Testis (tissue), 3 donors: ENCODE results near the gene ARHGEF11. TPM values are rescaled to one million over a fixed set of nuclear protein-coding genes. Genes with fewer than 3 reads are reported as not detected.

Experiments
- DNase-seq: peaks from one replicate; pipeline ENCODE4 v3.0.0-alpha.2; 2019
- H3K27ac ChIP-seq, 2 donors: fragments of 200-600 bp; sonication (generic); one replicate each; pipeline ENCODE4 v1.5.1; 2019
- H3K27me3 ChIP-seq: fragments of 200-600 bp; sonication (generic); one replicate; pipeline ENCODE4 v1.5.1; 2019
- H3K36me3 ChIP-seq: fragments of 200-600 bp; sonication (generic); one replicate; pipeline ENCODE4 v1.5.1; 2017; ENCODE audit warnings: low read depth; ENCODE audit errors: missing control alignments
- H3K4me1 ChIP-seq: fragments of 200-600 bp; sonication (generic); one replicate; pipeline ENCODE4 v1.5.1; 2019
- H3K4me3 ChIP-seq, 2 donors: fragments of 200-600 bp; sonication (generic); one replicate each; pipeline ENCODE4 v1.5.1; 2017 to 2019
- H3K9me3 ChIP-seq: fragments of 200-600 bp; sonication (generic); one replicate; pipeline ENCODE4 v1.5.1; 2017
- POLR2A ChIP-seq: fragments of 450-650 bp; IDR thresholded peaks from one replicate; pipeline ENCODE4 v1.6.1; 2017; ENCODE audit warnings: antibody characterized with exemption, mild to moderate bottlenecking, moderate library complexity
- WGBS, 2 donors: methylation state at CpG; one replicate each; pipeline ENCODE4 v1.1.5; 2018; 5-methylcytosine and 5-hydroxymethylcytosine counted together
- intact Hi-C: fragments of 100-400 bp; cut with DNase I; formaldehyde crosslinking; loops from one replicate; pipeline ENCODE4 v1.15.1; 2023; ENCODE audit warnings: low total_unique reads
- polyA plus RNA-seq: library from polyadenylated mRNA; stranded (reverse); fragments of 350-450 nt; fragmentation: Illumina TruSeq; extraction: RNeasy Lipid Tissue Mini Kit (QIAGEN cat#74804); gene quantifications from one replicate; pipeline ENCODE4 v1.2.3, GENCODE V29; 2014; ENCODE audit warnings: low read depth, low replicate concordance; ENCODE audit not compliant: insufficient read depth
- total RNA-seq, 2 donors: library from RNA; depleted of rRNA; stranded (reverse); fragments of >200 nt; gene quantifications; one replicate each; pipeline ENCODE4 v1.2.3, GENCODE V29; 2016
- TF ChIP-seq, protein P1 (sequence below), 3 experiments: fragments of 450-650 bp in 2 of 3; fragments of 200-600 bp in 1 of 3; sonication (generic) in 1 of 3; IDR thresholded peaks; one replicate each; pipeline ENCODE4 v1.5.1; 2016 to 2019; ENCODE audit warnings: antibody characterized with exemption in 3 of 3, mild to moderate bottlenecking in 2 of 3, moderate library complexity in 1 of 3

Gene ARHGEF11
- total and polyA plus RNA-seq, 3 donors from 2014 or later: 69.2 to 120 (median 113) TPM

DNA sequence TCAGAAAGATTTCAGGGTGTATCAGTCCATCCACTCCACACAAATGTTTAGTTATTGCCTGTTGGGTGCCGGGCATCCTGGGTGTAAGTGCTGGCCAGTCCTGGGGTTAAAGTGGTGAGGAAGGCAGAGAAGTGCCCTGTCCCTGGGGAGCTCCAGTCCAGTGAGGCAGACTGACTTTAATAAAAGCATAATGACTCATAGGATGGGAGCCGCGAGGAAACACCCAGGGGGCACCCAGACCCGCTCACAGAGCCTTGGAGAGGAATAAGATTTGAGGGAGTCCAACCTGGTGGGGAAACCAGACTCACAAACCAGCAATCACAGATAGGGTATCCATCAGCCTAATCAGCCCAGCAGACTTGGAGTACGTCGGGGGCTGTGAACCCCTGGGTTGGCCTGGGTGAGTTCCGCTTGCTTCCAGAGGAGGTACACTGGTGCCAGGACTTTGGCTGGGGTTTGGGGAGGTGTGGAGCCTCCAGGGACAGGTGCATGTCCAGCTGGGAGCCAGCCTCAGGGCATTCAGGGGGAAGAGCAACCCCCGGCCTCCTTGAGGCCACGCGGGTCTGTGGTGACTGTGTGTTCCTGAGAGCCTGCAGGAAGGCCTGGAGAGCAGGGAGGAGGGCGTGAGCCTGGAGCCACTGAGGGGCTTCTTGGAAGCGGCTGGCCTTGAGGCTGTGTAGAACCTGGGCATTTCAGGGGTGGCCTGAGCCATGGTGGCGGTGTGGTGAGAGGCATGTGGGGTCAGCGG is 148.3 kb downstream of the ARHGEF11 start:
- Histone ChIP-seq H3K27me3 (no peaks in the 10 kb centered on the region), H3K4me3 (no peak overlapping the region), H3K36me3 (no peaks in the 10 kb centered on the region)

GRCh38 chr1:156896490-156897033 is 149.0 kb downstream of the ARHGEF11 start:
- no peak for DNase-seq
- peak overlapping the region in 1 of 2 donors; percentile 90 for H3K27ac ChIP-seq
- H3K36me3 ChIP-seq: no peaks in the 10 kb centered on the region
- 68 to 69% methylated on average over 6 to 16 of the region's 16 CpGs for WGBS, 2 donors
- intact Hi-C loops: no loop called here
- TF ChIP-seq, protein P1, sequence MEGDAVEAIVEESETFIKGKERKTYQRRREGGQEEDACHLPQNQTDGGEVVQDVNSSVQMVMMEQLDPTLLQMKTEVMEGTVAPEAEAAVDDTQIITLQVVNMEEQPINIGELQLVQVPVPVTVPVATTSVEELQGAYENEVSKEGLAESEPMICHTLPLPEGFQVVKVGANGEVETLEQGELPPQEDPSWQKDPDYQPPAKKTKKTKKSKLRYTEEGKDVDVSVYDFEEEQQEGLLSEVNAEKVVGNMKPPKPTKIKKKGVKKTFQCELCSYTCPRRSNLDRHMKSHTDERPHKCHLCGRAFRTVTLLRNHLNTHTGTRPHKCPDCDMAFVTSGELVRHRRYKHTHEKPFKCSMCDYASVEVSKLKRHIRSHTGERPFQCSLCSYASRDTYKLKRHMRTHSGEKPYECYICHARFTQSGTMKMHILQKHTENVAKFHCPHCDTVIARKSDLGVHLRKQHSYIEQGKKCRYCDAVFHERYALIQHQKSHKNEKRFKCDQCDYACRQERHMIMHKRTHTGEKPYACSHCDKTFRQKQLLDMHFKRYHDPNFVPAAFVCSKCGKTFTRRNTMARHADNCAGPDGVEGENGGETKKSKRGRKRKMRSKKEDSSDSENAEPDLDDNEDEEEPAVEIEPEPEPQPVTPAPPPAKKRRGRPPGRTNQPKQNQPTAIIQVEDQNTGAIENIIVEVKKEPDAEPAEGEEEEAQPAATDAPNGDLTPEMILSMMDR (IDR thresholded peaks at IDR 0.05): no peak
- no peak for TF ChIP-seq POLR2A
- no peaks in the 10 kb centered on the region for H3K27me3 ChIP-seq
- peaks cover 33% of the 10 kb centered on the region for H3K4me1 ChIP-seq
- H3K9me3 ChIP-seq: no peaks in the 10 kb centered on the region
- no peak overlapping the region for H3K4me3 ChIP-seq

More for the DNA sequence above, 148.3 kb downstream of the ARHGEF11 start:
- TF ChIP-seq, protein P1 (IDR thresholded peaks at IDR 0.05): no peak
- no peak for TF ChIP-seq POLR2A
- 68 to 75% methylated on average over 8 to 14 of the region's 14 CpGs for WGBS, 2 donors
- DNase-seq: no peak
- intact Hi-C loops: no loop called here
- Histone ChIP-seq H3K9me3 (no peaks in the 10 kb centered on the region), H3K27ac (peak overlapping the region; percentile 18 to 90), H3K4me1 (peaks cover 40% of the 10 kb centered on the region)

GRCh38 chr1:156895927-156896326 is 149.6 kb downstream of the ARHGEF11 start:
- Histone ChIP-seq H3K36me3 (no peaks in the 10 kb centered on the region), H3K4me3 (no peak overlapping the region), H3K27ac (peak overlapping the region in 1 of 2 donors; percentile 90), H3K4me1 (peaks cover 30% of the 10 kb centered on the region), H3K27me3 (no peaks in the 10 kb centered on the region), H3K9me3 (no peaks in the 10 kb centered on the region)
- no peak for DNase-seq
- intact Hi-C loops: no loop called here
- no peak for TF ChIP-seq POLR2A
- TF ChIP-seq, protein P1 (IDR thresholded peaks at IDR 0.05): no peak
- WGBS, 2 donors: 74 to 86% methylated on average over 5 to 6 of the region's 6 CpGs

DNA sequence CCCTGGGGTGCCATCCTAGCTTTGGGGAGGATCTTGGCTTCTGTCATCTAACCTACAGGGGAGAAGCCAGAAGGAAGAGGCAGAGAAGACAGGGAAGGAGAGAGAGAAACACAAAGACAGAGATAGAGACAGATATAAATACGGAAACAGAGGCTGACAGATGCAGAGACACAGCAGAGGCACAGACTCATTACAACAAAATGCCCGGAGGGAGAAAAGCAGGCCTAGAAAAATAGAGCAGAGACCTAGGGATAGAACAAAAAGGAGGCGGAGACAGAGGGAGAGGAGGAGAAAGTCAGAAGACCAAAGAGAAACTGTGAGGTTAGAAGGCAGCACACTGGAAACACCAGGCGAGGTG is 150.1 kb downstream of the ARHGEF11 start:
- intact Hi-C loops: no loop called here

More for the DNA sequence above, 150.1 kb downstream of the ARHGEF11 start:
- no peak for DNase-seq
- no peaks in the 10 kb centered on the region for H3K36me3 ChIP-seq
- H3K9me3 ChIP-seq: no peaks in the 10 kb centered on the region
- H3K4me1 ChIP-seq: peaks cover 25% of the 10 kb centered on the region
- H3K27ac ChIP-seq: peak overlapping the region; percentile 73 to 90
- peak overlapping the region in 1 of 2 donors; percentile 58 for H3K4me3 ChIP-seq
- 56 to 85% methylated on average over 4 of the region's 4 CpGs for WGBS, 2 donors
- H3K27me3 ChIP-seq: no peaks in the 10 kb centered on the region
- no peak for TF ChIP-seq POLR2A
- TF ChIP-seq, protein P1 (IDR thresholded peaks at IDR 0.05): no peak
